ENCODE data around the gene LUZP1. TPM values are rescaled to one million over a fixed set of nuclear protein-coding genes. Genes with fewer than 3 reads are reported as not detected.

The LUZP1 gene
- total RNA-seq, 1 donor from 2014 or later = 10.8 TPM

GRCh38 chr1:23133587-23133986 lies 35.1 kb downstream of the LUZP1 start:
- CTCF ChIA-PET = no interaction called here
- no peak overlapping the region for H3K27ac Mint-ChIP-seq

GRCh38 chr1:23132033-23132432 lies 36.6 kb downstream of the LUZP1 start:
- no peaks in the 10 kb centered on the region for H3K36me3 Mint-ChIP-seq (ENCODE audit: low read depth)
- no peak overlapping the region for H3K4me3 Mint-ChIP-seq
- DNase-seq (no peak), ATAC-seq (ENCODE audit: low read depth) (no peak)
- no peak overlapping the region for H3K27ac Mint-ChIP-seq
- intact Hi-C loops (cut with micrococcal nuclease) = no loop called here
- POLR2A ChIA-PET = no interaction called here
- CTCF ChIA-PET = interaction anchor here (1.2 kb wide), 1 partner anchor 52 kb away, joined by 3 read pairs; no protein-coding TSS in a partner anchor
- H3K27me3 Mint-ChIP-seq = no peaks in the 10 kb centered on the region
- no peaks in the 10 kb centered on the region for H3K9me3 Mint-ChIP-seq
- no peaks in the 10 kb centered on the region for H3K4me1 Mint-ChIP-seq
- TF ChIP-seq CTCF (IDR thresholded peaks at IDR 0.05) = no peak

More at GRCh38 chr1:23133587-23133986, 35.1 kb downstream of the LUZP1 start:
- Mint-ChIP-seq H3K4me3 (no peak overlapping the region), H3K4me1 (no peaks in the 10 kb centered on the region), H3K36me3 (ENCODE audit: low read depth) (no peaks in the 10 kb centered on the region), H3K27me3 (no peaks in the 10 kb centered on the region), H3K9me3 (no peaks in the 10 kb centered on the region)
- intact Hi-C loops (cut with micrococcal nuclease) = no loop called here
- no peak for ATAC-seq (ENCODE audit: low read depth)
- POLR2A ChIA-PET = interaction anchor here (0.6 kb wide), 1 partner anchor 48 kb away, joined by 9 read pairs; no protein-coding TSS in a partner anchor
- DNase-seq = no peak
- TF ChIP-seq CTCF (IDR thresholded peaks at IDR 0.05) = no peak

- Mint-ChIP-seq H3K36me3 (ENCODE audit: low read depth) (no peaks in the 10 kb centered on the region), H3K4me1 (no peaks in the 10 kb centered on the region), H3K4me3 (no peak overlapping the region), H3K27me3 (no peaks in the 10 kb centered on the region), H3K27ac (no peak overlapping the region), H3K9me3 (no peaks in the 10 kb centered on the region)
- no peak for TF ChIP-seq CTCF (IDR thresholded peaks at IDR 0.05)
- ATAC-seq (ENCODE audit: low read depth) (no peak), DNase-seq (no peak)
- POLR2A ChIA-PET = no interaction called here
- CTCF ChIA-PET = no interaction called here
- intact Hi-C loops (cut with micrococcal nuclease) = no loop called here
Observed at GRCh38 chr1:23129846-23130245, 38.8 kb downstream of the LUZP1 start.

GRCh38 chr1:23126801-23127200 lies 41.9 kb downstream of the LUZP1 start:
- TF ChIP-seq CTCF (IDR thresholded peaks at IDR 0.05) = no peak
- Mint-ChIP-seq H3K27ac (no peak overlapping the region), H3K36me3 (ENCODE audit: low read depth) (no peaks in the 10 kb centered on the region), H3K4me1 (peaks cover 3% of the 10 kb centered on the region), H3K9me3 (no peaks in the 10 kb centered on the region), H3K27me3 (no peaks in the 10 kb centered on the region), H3K4me3 (no peak overlapping the region)
- ChIA-PET POLR2A (interaction anchor here (0.6 kb wide), 1 partner anchor 782 kb away, joined by 3 read pairs; no protein-coding TSS in a partner anchor), CTCF (interaction anchor here (1.0 kb wide), 1 partner anchor 58 kb away, joined by 3 read pairs; no protein-coding TSS in a partner anchor)
- DNase-seq = no peak
- ATAC-seq (ENCODE audit: low read depth) = no peak
- intact Hi-C loops (cut with micrococcal nuclease) = no loop called here

GRCh38 chr1:23126200-23126599 lies 42.5 kb downstream of the LUZP1 start:
- Mint-ChIP-seq H3K27me3 (no peaks in the 10 kb centered on the region), H3K27ac (no peak overlapping the region), H3K9me3 (no peaks in the 10 kb centered on the region), H3K4me1 (peaks cover 3% of the 10 kb centered on the region), H3K4me3 (no peak overlapping the region), H3K36me3 (ENCODE audit: low read depth) (no peaks in the 10 kb centered on the region)
- ATAC-seq (ENCODE audit: low read depth) (no peak), DNase-seq (no peak)
- POLR2A ChIA-PET = no interaction called here
- no peak for TF ChIP-seq CTCF (IDR thresholded peaks at IDR 0.05)
- CTCF ChIA-PET = interaction anchor here (1.0 kb wide), 1 partner anchor 59 kb away, joined by 3 read pairs; no protein-coding TSS in a partner anchor
- intact Hi-C loops (cut with micrococcal nuclease) = no loop called here
